ENCODE results near the gene TBXAS1. TPM values are rescaled to one million over a fixed set of nuclear protein-coding genes. Genes with fewer than 3 reads are reported as not detected.

TBXAS1 gene
- total and polyA plus RNA-seq, 2 experiments from 2014 or later = 1.3 TPM; not detected in 1

DNA sequence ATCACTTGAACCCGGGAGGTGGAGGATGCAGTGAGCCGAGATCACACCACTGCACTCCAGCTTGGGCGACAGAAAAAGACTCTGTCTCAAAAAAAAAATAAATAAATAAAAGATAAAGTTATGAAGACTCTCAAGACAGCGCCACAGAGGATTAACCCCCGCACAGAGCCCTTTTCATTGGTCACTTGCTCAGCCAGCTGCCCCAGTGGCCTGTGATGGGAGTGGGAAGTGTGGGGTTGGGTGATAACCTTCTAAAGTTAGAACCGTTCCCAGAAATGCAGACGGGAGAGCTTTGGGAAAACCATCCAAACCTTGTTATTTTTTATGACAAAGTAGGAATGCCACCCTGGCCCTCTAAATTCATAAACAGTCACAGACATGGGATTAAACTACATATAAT, 176.3 kb downstream of the TBXAS1 start:
- H3K27me3 Mint-ChIP-seq (ENCODE audit: insufficient read depth, low read depth, poor library complexity) = peaks cover 12% of the 10 kb centered on the region
- no peak for TF ChIP-seq POLR2AphosphoS5 (IDR thresholded peaks at IDR 0.05; ENCODE audit: low read depth)
- TF ChIP-seq, protein P1, sequence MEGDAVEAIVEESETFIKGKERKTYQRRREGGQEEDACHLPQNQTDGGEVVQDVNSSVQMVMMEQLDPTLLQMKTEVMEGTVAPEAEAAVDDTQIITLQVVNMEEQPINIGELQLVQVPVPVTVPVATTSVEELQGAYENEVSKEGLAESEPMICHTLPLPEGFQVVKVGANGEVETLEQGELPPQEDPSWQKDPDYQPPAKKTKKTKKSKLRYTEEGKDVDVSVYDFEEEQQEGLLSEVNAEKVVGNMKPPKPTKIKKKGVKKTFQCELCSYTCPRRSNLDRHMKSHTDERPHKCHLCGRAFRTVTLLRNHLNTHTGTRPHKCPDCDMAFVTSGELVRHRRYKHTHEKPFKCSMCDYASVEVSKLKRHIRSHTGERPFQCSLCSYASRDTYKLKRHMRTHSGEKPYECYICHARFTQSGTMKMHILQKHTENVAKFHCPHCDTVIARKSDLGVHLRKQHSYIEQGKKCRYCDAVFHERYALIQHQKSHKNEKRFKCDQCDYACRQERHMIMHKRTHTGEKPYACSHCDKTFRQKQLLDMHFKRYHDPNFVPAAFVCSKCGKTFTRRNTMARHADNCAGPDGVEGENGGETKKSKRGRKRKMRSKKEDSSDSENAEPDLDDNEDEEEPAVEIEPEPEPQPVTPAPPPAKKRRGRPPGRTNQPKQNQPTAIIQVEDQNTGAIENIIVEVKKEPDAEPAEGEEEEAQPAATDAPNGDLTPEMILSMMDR (conservative IDR thresholded peaks at IDR 0.05; ENCODE audit: low read depth in 2 of 2) = no peak
- TF ChIP-seq, protein P2, sequence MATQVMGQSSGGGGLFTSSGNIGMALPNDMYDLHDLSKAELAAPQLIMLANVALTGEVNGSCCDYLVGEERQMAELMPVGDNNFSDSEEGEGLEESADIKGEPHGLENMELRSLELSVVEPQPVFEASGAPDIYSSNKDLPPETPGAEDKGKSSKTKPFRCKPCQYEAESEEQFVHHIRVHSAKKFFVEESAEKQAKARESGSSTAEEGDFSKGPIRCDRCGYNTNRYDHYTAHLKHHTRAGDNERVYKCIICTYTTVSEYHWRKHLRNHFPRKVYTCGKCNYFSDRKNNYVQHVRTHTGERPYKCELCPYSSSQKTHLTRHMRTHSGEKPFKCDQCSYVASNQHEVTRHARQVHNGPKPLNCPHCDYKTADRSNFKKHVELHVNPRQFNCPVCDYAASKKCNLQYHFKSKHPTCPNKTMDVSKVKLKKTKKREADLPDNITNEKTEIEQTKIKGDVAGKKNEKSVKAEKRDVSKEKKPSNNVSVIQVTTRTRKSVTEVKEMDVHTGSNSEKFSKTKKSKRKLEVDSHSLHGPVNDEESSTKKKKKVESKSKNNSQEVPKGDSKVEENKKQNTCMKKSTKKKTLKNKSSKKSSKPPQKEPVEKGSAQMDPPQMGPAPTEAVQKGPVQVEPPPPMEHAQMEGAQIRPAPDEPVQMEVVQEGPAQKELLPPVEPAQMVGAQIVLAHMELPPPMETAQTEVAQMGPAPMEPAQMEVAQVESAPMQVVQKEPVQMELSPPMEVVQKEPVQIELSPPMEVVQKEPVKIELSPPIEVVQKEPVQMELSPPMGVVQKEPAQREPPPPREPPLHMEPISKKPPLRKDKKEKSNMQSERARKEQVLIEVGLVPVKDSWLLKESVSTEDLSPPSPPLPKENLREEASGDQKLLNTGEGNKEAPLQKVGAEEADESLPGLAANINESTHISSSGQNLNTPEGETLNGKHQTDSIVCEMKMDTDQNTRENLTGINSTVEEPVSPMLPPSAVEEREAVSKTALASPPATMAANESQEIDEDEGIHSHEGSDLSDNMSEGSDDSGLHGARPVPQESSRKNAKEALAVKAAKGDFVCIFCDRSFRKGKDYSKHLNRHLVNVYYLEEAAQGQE (IDR thresholded peaks at IDR 0.05; ENCODE audit: unreplicated experiment) = no peak
- H3K9me3 Mint-ChIP-seq = no peaks in the 10 kb centered on the region
- Histone ChIP-seq H3K27me3 (ENCODE audit: insufficient read depth) (no peaks in the 10 kb centered on the region), H4K20me1 (replicated peaks; ENCODE audit: insufficient read depth) (no peaks in the 10 kb centered on the region), H3K4me3 (no peak overlapping the region), H2AFZ (no peak overlapping the region), H3F3A (replicated peaks; ENCODE audit: low read depth) (no peaks in the 10 kb centered on the region), H3K4me1 (ENCODE audit: insufficient read depth) (no peaks in the 10 kb centered on the region), H3K9me2 (ENCODE audit: insufficient read depth) (no peaks in the 10 kb centered on the region), H3K4me2 (no peak overlapping the region), H3K36me3 (ENCODE audit: insufficient read depth) (no peaks in the 10 kb centered on the region), H3K79me2 (replicated peaks; ENCODE audit: insufficient read depth) (no peaks in the 10 kb centered on the region), H3K27ac (ENCODE audit: low read depth) (no peak overlapping the region)
- peaks cover 8% of the 10 kb centered on the region for H3K4me1 Mint-ChIP-seq
- DNase-seq (ENCODE audit: low spot score) = no peak
- H3K4me3 Mint-ChIP-seq = no peak overlapping the region
- H3K36me3 Mint-ChIP-seq (ENCODE audit: low read depth) = no peaks in the 10 kb centered on the region
- no peak overlapping the region for H3K27ac Mint-ChIP-seq
- ATAC-seq = no peak

DNA sequence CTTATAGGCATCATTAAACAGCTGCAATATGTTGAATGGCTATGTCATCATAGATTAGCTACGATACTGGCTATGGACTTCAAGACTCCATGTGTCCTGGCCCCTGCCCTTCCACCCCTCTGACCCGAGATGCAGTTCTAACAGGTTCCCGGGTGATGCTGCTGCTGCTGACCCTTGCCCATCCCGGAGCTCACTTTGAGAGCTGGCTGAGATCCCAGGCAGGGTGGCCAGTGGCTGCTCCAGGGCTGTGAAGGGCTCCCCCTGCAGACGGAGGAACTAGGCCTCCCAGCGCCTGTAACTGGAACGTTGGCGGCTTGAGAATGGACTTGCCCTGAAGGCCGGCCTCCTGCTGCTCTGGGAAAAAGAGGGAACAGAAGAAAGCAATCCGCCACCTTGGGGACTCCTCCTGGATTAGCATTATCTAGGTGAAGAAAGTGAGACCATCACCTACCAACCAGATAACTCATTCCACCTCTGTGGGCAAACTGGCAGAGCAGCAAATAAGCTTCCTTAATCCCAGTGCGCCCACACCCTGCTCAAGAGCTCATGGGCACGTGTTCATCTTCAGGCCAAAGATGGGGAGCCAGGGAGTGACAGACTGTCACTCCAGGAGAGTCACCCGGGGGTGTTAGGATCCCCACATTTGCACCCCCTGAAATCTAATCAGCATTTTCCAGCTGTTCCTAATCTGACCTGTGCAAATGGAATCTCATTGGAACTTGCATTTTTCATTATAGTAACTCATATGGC, 176.9 kb downstream of the TBXAS1 start:
- H3F3A ChIP-seq (replicated peaks; ENCODE audit: low read depth) = no peaks in the 10 kb centered on the region
- H3K9me2 ChIP-seq (ENCODE audit: insufficient read depth) = no peaks in the 10 kb centered on the region
- no peaks in the 10 kb centered on the region for H3K79me2 ChIP-seq (replicated peaks; ENCODE audit: insufficient read depth)
- Mint-ChIP-seq H3K27me3 (ENCODE audit: insufficient read depth, low read depth, poor library complexity) (peaks cover 12% of the 10 kb centered on the region), H3K36me3 (ENCODE audit: low read depth) (no peaks in the 10 kb centered on the region), H3K4me1 (peaks cover 12% of the 10 kb centered on the region), H3K27ac (no peak overlapping the region), H3K9me3 (no peaks in the 10 kb centered on the region), H3K4me3 (no peak overlapping the region)
- no peak overlapping the region for H2AFZ ChIP-seq
- no peak overlapping the region for H3K4me2 ChIP-seq
- no peaks in the 10 kb centered on the region for H4K20me1 ChIP-seq (replicated peaks; ENCODE audit: insufficient read depth)
- TF ChIP-seq EZH2phosphoT487 (IDR thresholded peaks at IDR 0.05; ENCODE audit: unreplicated experiment) = no peak
- TF ChIP-seq POLR2AphosphoS5 (IDR thresholded peaks at IDR 0.05; ENCODE audit: low read depth) = no peak
- TF ChIP-seq, protein P1 (conservative IDR thresholded peaks at IDR 0.05; ENCODE audit: low read depth in 2 of 2) = peak; percentile 65 to 87
- no peak for TF ChIP-seq EZH2 (IDR thresholded peaks at IDR 0.05; ENCODE audit: low read depth, unreplicated experiment)
- TF ChIP-seq CREB1 (CRISPR knock-in tag; IDR thresholded peaks at IDR 0.05; ENCODE audit: low read depth) = no peak
- TF ChIP-seq JUNB (IDR thresholded peaks at IDR 0.05; ENCODE audit: unreplicated experiment) = no peak
- TF ChIP-seq, protein P2 (IDR thresholded peaks at IDR 0.05; ENCODE audit: unreplicated experiment) = no peak
- H3K27me3 ChIP-seq (ENCODE audit: insufficient read depth) = no peaks in the 10 kb centered on the region
- ATAC-seq (peak; percentile 87), DNase-seq (ENCODE audit: low spot score) (peak; percentile 89)
- no peaks in the 10 kb centered on the region for H3K36me3 ChIP-seq (ENCODE audit: insufficient read depth)
- H3K4me3 ChIP-seq = no peak overlapping the region
- H3K27ac ChIP-seq (ENCODE audit: low read depth) = no peak overlapping the region
- H3K4me1 ChIP-seq (ENCODE audit: insufficient read depth) = no peaks in the 10 kb centered on the region
